Measurements from ENCODE around the gene IGFBP3. TPM values are rescaled to one million over a fixed set of nuclear protein-coding genes. Genes with fewer than 3 reads are reported as not detected.

Gene IGFBP3
- total and polyA plus RNA-seq, 9 of the 15 experiments (the other 6 are each of a cell fraction or from before 2014, with no cell fraction given), result 0.08 to 0.22 (median 0.10) TPM; not detected in 5

DNA sequence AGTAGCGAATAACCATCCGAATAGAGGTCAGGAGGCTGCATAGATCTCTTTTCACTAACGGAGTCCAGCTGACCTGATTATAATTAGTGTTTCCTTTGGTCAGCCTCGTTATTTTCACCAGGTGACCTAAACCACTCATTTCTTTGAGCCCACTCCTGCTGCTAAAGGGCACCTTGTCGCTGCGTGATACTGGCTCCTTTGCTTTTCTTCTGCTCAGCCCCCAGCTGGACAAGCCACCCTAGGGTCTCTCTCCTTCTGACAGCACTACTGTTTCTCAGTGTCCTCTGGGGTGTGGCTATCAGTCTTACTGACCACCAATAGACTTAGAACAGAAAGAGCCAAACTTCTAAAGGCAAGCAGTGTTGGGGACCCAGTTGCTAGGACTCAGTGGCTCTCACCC is 2.7 kb upstream of the IGFBP3 start:
- Histone ChIP-seq H3K4me2 (ENCODE audit: insufficient read depth, low read length) (no peak overlapping the region), H3K27ac (ENCODE audit: extremely low read depth, low read depth, low read length) (no peak overlapping the region), H3K9me1 (ENCODE audit: control insufficient read depth, insufficient read depth, low read length) (no peaks in the 10 kb centered on the region), H3K9me3 (replicated peaks; ENCODE audit: control insufficient read depth, insufficient read depth, low read depth, low read length) (no peaks in the 10 kb centered on the region), H3K4me3 (no peak overlapping the region), H3K27me3 (ENCODE audit: control insufficient read depth in 2 of 2, insufficient read depth in 2 of 2, low read length in 2 of 2) (peaks cover 0 to 4% of the 10 kb centered on the region in 2 experiments; a peak in 2 of 5 replicates), H4K20me1 (replicated peaks; ENCODE audit: control insufficient read depth, insufficient read depth, low read length) (no peaks in the 10 kb centered on the region), H2AFZ (ENCODE audit: low read depth, low read length) (no peak overlapping the region), H3K9ac (ENCODE audit: insufficient read depth in 1 of 2, low read depth in 2 of 2, low read length in 2 of 2) (no peak overlapping the region), H3K4me1 (replicated peaks in 1 of 2; ENCODE audit: control insufficient read depth in 2 of 2, insufficient read depth in 2 of 2, low read length in 2 of 2) (no peaks in the 10 kb centered on the region), H3K36me3 (ENCODE audit: control insufficient read depth, insufficient read depth, low read length) (no peaks in the 10 kb centered on the region), H3K79me2 (ENCODE audit: control insufficient read depth, insufficient read depth, low read length) (no peaks in the 10 kb centered on the region)
- ChIA-PET POLR2A (interaction anchor here (1.2 kb wide), 1 partner anchor 16 kb away, joined by 4 read pairs; no protein-coding TSS in a partner anchor), CTCF (ENCODE audit: low intra/inter-chr PET ratio) (interaction anchor here (1.2 to 1.6 kb wide), 3 partner anchors 1164 to 1258 kb away, joined by 3 to 6 read pairs (median 3); no protein-coding TSS in a partner anchor)
- DNase-seq (ENCODE audit: extremely low read depth in 1 of 4, low spot score in 3 of 4), result no peak
- no peak for TF ChIP-seq PURB (CRISPR knock-in tag; IDR thresholded peaks at IDR 0.05; ENCODE audit: low read depth)
- TF ChIP-seq ZBTB1 (CRISPR knock-in tag; IDR thresholded peaks at IDR 0.05; ENCODE audit: borderline replicate concordance, low read depth), result no peak
- TF ChIP-seq, protein P1, sequence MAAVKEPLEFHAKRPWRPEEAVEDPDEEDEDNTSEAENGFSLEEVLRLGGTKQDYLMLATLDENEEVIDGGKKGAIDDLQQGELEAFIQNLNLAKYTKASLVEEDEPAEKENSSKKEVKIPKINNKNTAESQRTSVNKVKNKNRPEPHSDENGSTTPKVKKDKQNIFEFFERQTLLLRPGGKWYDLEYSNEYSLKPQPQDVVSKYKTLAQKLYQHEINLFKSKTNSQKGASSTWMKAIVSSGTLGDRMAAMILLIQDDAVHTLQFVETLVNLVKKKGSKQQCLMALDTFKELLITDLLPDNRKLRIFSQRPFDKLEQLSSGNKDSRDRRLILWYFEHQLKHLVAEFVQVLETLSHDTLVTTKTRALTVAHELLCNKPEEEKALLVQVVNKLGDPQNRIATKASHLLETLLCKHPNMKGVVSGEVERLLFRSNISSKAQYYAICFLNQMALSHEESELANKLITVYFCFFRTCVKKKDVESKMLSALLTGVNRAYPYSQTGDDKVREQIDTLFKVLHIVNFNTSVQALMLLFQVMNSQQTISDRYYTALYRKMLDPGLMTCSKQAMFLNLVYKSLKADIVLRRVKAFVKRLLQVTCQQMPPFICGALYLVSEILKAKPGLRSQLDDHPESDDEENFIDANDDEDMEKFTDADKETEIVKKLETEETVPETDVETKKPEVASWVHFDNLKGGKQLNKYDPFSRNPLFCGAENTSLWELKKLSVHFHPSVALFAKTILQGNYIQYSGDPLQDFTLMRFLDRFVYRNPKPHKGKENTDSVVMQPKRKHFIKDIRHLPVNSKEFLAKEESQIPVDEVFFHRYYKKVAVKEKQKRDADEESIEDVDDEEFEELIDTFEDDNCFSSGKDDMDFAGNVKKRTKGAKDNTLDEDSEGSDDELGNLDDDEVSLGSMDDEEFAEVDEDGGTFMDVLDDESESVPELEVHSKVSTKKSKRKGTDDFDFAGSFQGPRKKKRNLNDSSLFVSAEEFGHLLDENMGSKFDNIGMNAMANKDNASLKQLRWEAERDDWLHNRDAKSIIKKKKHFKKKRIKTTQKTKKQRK (IDR thresholded peaks at IDR 0.05; ENCODE audit: borderline replicate concordance, low read depth, low read length), result no peak
- TF ChIP-seq ZNF436 (CRISPR knock-in tag; IDR thresholded peaks at IDR 0.05), result no peak
- no peak for TF ChIP-seq HDAC8 (tag; IDR thresholded peaks at IDR 0.05)
- TF ChIP-seq SAP30 (IDR thresholded peaks at IDR 0.05; ENCODE audit: borderline replicate concordance, insufficient read depth, low read depth, low read length, poor library complexity, severe bottlenecking), result no peak
- TF ChIP-seq LARP7 (IDR thresholded peaks at IDR 0.05), result no peak
- TF ChIP-seq SIRT6 (IDR thresholded peaks at IDR 0.05; ENCODE audit: low read depth, low read length), result no peak
- TF ChIP-seq, protein P2, sequence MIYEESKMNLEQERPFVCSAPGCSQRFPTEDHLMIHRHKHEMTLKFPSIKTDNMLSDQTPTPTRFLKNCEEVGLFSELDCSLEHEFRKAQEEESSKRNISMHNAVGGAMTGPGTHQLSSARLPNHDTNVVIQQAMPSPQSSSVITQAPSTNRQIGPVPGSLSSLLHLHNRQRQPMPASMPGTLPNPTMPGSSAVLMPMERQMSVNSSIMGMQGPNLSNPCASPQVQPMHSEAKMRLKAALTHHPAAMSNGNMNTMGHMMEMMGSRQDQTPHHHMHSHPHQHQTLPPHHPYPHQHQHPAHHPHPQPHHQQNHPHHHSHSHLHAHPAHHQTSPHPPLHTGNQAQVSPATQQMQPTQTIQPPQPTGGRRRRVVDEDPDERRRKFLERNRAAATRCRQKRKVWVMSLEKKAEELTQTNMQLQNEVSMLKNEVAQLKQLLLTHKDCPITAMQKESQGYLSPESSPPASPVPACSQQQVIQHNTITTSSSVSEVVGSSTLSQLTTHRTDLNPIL (CRISPR knock-in tag; IDR thresholded peaks at IDR 0.05), result no peak
- no peak for TF ChIP-seq NONO (IDR thresholded peaks at IDR 0.05; ENCODE audit: low read depth in 2 of 2, low read length in 1 of 2)
- TF ChIP-seq ZNF311 (CRISPR knock-in tag; IDR thresholded peaks at IDR 0.05), result no peak
- TF ChIP-seq E2F3 (CRISPR knock-in tag; IDR thresholded peaks at IDR 0.05), result no peak
- no peak for TF ChIP-seq TAF7 (tag; IDR thresholded peaks at IDR 0.05)
- TF ChIP-seq RBM22 (IDR thresholded peaks at IDR 0.05; ENCODE audit: low read depth, low read length, poor library complexity, severe bottlenecking), result no peak
- TF ChIP-seq ZNF197 (CRISPR knock-in tag; IDR thresholded peaks at IDR 0.05; ENCODE audit: low read depth), result no peak
- TF ChIP-seq CXXC5 (CRISPR knock-in tag; IDR thresholded peaks at IDR 0.05), result no peak
- no peak for TF ChIP-seq BRCA1 (IDR thresholded peaks at IDR 0.05)
- TF ChIP-seq BRCA1 (CRISPR knock-in tag; IDR thresholded peaks at IDR 0.05), result no peak
- intact Hi-C loops (cut with micrococcal nuclease) (loop anchor here (1.0 to 10.0 kb wide), 4 partner anchors 431 to 1309 kb away; no protein-coding TSS in a partner anchor), in situ Hi-C loops (cut with MboI) (loop anchor here (10.0 kb wide), 1 partner anchor 1161 kb away; no protein-coding TSS in a partner anchor)
- no TSS peak for BruUV-seq (replicated peaks)
- ATAC-seq, result no peak
- FAIRE-seq, result no peak
- 8% methylated on average over 6 of the region's 6 CpGs for WGBS (ENCODE audit: insufficient coverage, low coverage, missing lambda C conversion rate)
